Panc1 (cell line): ENCODE data around the gene TLK1. TPM values are rescaled to one million over a fixed set of nuclear protein-coding genes. Genes with fewer than 3 reads are reported as not detected.

Source experiments
- ATAC-seq: fragments of 200-7000 bp; cut with Tn5 transposase; 2 replicates; pipeline ENCODE4 v1.9.1; 2020; ENCODE audit warnings: mild to moderate bottlenecking, moderate library complexity
- BruUV-seq: library from RNA; stranded (reverse); fragments of 400-500 nt; replicated peaks from 2 replicates; lab custom pipeline; 2021; lab: Mats Ljungman, UMichigan
- CTCF ChIA-PET: fragments of 300-600 bp; sonication (Branson Sonifier 250); formaldehyde crosslinking; loops from one replicate; lab custom pipeline; 2022; ENCODE audit warnings: antibody characterized with exemption; lab: Charles Lee
- POLR2A ChIA-PET: fragments of 300-600 bp; sonication (Branson Sonifier 250); formaldehyde crosslinking; loops from one replicate; lab custom pipeline; 2022; ENCODE audit warnings: antibody characterized with exemption; lab: Charles Lee
- DNase-seq: peaks from one replicate; pipeline ENCODE4 v3.0.0-alpha.2; 2010; ENCODE audit warnings: low read depth, low spot score
- H3K27ac ChIP-seq: 2 replicates; pipeline ENCODE4 v1.5.1; 2011; ENCODE audit warnings: mild to moderate bottlenecking, low read length, inconsistent platforms
- H3K27me3 ChIP-seq: fragments of 200-500 bp; sonication (Bioruptor generic); 2 replicates; pipeline ENCODE4 v1.6.0; 2014; ENCODE audit warnings: low read length, inconsistent platforms; ENCODE audit not compliant: control insufficient read depth, insufficient read depth
- H3K36me3 ChIP-seq: fragments of 200-500 bp; sonication (Bioruptor generic); 2 replicates; pipeline ENCODE4 v1.5.1; 2014; ENCODE audit warnings: inconsistent platforms, mild to moderate bottlenecking, low read length, moderate library complexity; ENCODE audit not compliant: control insufficient read depth, insufficient read depth
- H3K4me1 ChIP-seq: 2 replicates; pipeline ENCODE4 v1.5.1; 2011; ENCODE audit warnings: inconsistent platforms, mild to moderate bottlenecking, low read length, moderate library complexity; ENCODE audit not compliant: control insufficient read depth, insufficient read depth
- H3K4me3 ChIP-seq, 2 experiments: 2 replicates each; pipeline ENCODE4 v1.5.1; 2011 to 2012; ENCODE audit warnings: low read depth in 2 of 2, low read length in 2 of 2, mild to moderate bottlenecking in 2 of 2, inconsistent platforms in 1 of 2, moderate library complexity in 1 of 2
- H3K9me3 ChIP-seq: fragments of 200-500 bp; sonication (Bioruptor generic); 2 replicates; pipeline ENCODE4 v1.5.1; 2014; ENCODE audit warnings: low read depth, mild to moderate bottlenecking, inconsistent platforms, low read length, moderate library complexity; ENCODE audit not compliant: control insufficient read depth, insufficient read depth
- CTCF ChIP-seq: fragments of 450-650 bp; IDR thresholded peaks from 2 replicates; pipeline ENCODE4 v1.5.1; 2017; ENCODE audit warnings: mild to moderate bottlenecking
- POLR2AphosphoS5 ChIP-seq: IDR thresholded peaks from 2 replicates; pipeline ENCODE4 v1.6.1; 2012; ENCODE audit warnings: mild to moderate bottlenecking, low read depth, low read length, moderate library complexity
- REST ChIP-seq, 2 experiments: IDR thresholded peaks; 2 replicates each; pipeline ENCODE4 v1.6.1; 2011 to 2012; ENCODE audit warnings: low read depth in 2 of 2, control low read depth in 1 of 2, low read length in 1 of 2, mild to moderate bottlenecking in 1 of 2, moderate library complexity in 1 of 2; ENCODE audit not compliant: insufficient read depth in 1 of 2
- SIN3A ChIP-seq: IDR thresholded peaks from 2 replicates; pipeline ENCODE4 v1.6.1; 2012; ENCODE audit warnings: low read depth, mild to moderate bottlenecking, low read length, moderate library complexity, borderline replicate concordance; ENCODE audit not compliant: insufficient read depth
- TCF7L2 ChIP-seq: IDR thresholded peaks from 2 replicates; pipeline ENCODE4 v1.6.1; 2011; ENCODE audit warnings: mild to moderate bottlenecking, low read depth, low read length, inconsistent platforms
- in situ Hi-C: cut with HindIII; loops from 2 replicates; pipeline ENCODE4 v1.10.0; 2016; ENCODE audit warnings: low sequenced_read_pairs, low pct_unique_long_range_greater_than_20kb
- intact Hi-C: fragments of 100-400 bp; cut with micrococcal nuclease; formaldehyde crosslinking; loops from one replicate; pipeline ENCODE4 v1.10.0; 2022; ENCODE audit not compliant: unreplicated experiment
- total RNA-seq: library from RNA; stranded (reverse); gene quantifications from one replicate; pipeline ENCODE4 v1.2.1, GENCODE V29; 2021; ENCODE audit not compliant: unreplicated experiment

Gene TLK1
- total RNA-seq, 1 experiment from 2014 or later, result 92.9 TPM

- BruUV-seq, result no TSS peak
- in situ Hi-C loops, result no loop called here
- no peak overlapping the region for H3K4me3 ChIP-seq
- H3K27ac ChIP-seq, result no peak overlapping the region
- ATAC-seq, result no peak
- POLR2A ChIA-PET, result interaction anchor here (0.6 kb wide), 1 partner anchor 442 kb away, joined by 3 read pairs; no protein-coding TSS in a partner anchor
- TF ChIP-seq POLR2AphosphoS5 (no peak), SIN3A (no peak), TCF7L2 (no peak), REST (IDR thresholded peaks at IDR 0.05; ENCODE audit: insufficient read depth in 1 of 2, low read depth in 2 of 2, low read length in 1 of 2) (no peak), CTCF (no peak)
- H3K36me3 ChIP-seq, result peaks cover 9% of the 10 kb centered on the region
- CTCF ChIA-PET, result no interaction called here
- DNase-seq, result no peak
- intact Hi-C loops, result loop anchor here (5.0 to 10.0 kb wide), 2 partner anchors 184 to 461 kb away; partner anchors contain the start of genes DCAF17 and METTL8
- peaks cover 15% of the 10 kb centered on the region for H3K4me1 ChIP-seq
- no peaks in the 10 kb centered on the region for H3K9me3 ChIP-seq
- H3K27me3 ChIP-seq, result no peaks in the 10 kb centered on the region
Observed at GRCh38 chr2:170971071-170971470, 189.6 kb downstream of the TLK1 start.

- DNase-seq, result no peak
- Histone ChIP-seq H3K9me3 (no peaks in the 10 kb centered on the region), H3K27ac (no peak overlapping the region), H3K4me3 (no peak overlapping the region), H3K36me3 (peaks cover 9% of the 10 kb centered on the region), H3K4me1 (peaks cover 15% of the 10 kb centered on the region), H3K27me3 (no peaks in the 10 kb centered on the region)
- TF ChIP-seq REST (IDR thresholded peaks at IDR 0.05; ENCODE audit: insufficient read depth in 1 of 2, low read depth in 2 of 2, low read length in 1 of 2) (no peak), CTCF (no peak), POLR2AphosphoS5 (no peak), TCF7L2 (no peak), SIN3A (no peak)
- ChIA-PET CTCF (no interaction called here), POLR2A (no interaction called here)
- intact Hi-C loops (loop anchor here (5.0 to 10.0 kb wide), 2 partner anchors 185 to 462 kb away; partner anchors contain the start of genes DCAF17 and METTL8), in situ Hi-C loops (no loop called here)
- no TSS peak for BruUV-seq
- no peak for ATAC-seq
Observed at GRCh38 chr2:170969872-170970496, 190.7 kb downstream of the TLK1 start.
